Common myeloid progenitor, CD34-positive (primary cell): ENCODE results near the gene GNAS.

Source experiments
- CTCF ChIA-PET: fragments of 350-600 bp; sonication (Branson Sonifier 250); formaldehyde crosslinking; loops from one replicate; lab custom pipeline; 2021; ENCODE audit warnings: antibody characterized with exemption; lab: Charles Lee
- POLR2A ChIA-PET: fragments of 350-600 bp; sonication (Branson Sonifier 250); formaldehyde crosslinking; loops from one replicate; lab custom pipeline; 2021; ENCODE audit warnings: antibody characterized with exemption; lab: Charles Lee
- DNase-seq, 3 donors: peaks; one replicate each; pipeline versions ENCODE4 v3.0.0 to v3.0.0-alpha.2; 2013
- H3K27ac ChIP-seq, 2 experiments: 1 replicate in 1 of 2; 2 replicates in 1 of 2; pipeline ENCODE4 v1.7.0; 2013; ENCODE audit warnings: inconsistent platforms in 2 of 2, low read length in 2 of 2, mild to moderate bottlenecking in 2 of 2, low read depth in 1 of 2, moderate library complexity in 1 of 2; ENCODE audit not compliant: severe bottlenecking in 2 of 2, insufficient read depth in 1 of 2, poor library complexity in 1 of 2
- H3K27me3 ChIP-seq, 5 experiments: replicated peaks in 2 of 5; 1 replicate in 3 of 5; 2 replicates in 2 of 5; pipeline versions ENCODE4 v1.6.1 to v1.7.0; 2013; ENCODE audit warnings: low read length in 4 of 5, mild to moderate bottlenecking in 2 of 5, moderate library complexity in 2 of 5, inconsistent platforms in 1 of 5; ENCODE audit not compliant: insufficient read depth in 5 of 5, control insufficient read depth in 4 of 5
- H3K36me3 ChIP-seq, 4 experiments: 1 replicate in 2 of 4; 2 replicates in 2 of 4; pipeline versions ENCODE4 v1.6.1 to v1.7.0; 2013; ENCODE audit warnings: low read length in 3 of 4, control low read depth in 1 of 4, mild to moderate bottlenecking in 1 of 4; ENCODE audit not compliant: control insufficient read depth in 4 of 4, insufficient read depth in 4 of 4
- H3K4me1 ChIP-seq, 4 experiments: 1 replicate in 3 of 4; 2 replicates in 1 of 4; pipeline versions ENCODE4 v1.6.1 to v1.7.1; 2013; ENCODE audit warnings: low read length in 3 of 4, mild to moderate bottlenecking in 3 of 4, control low read depth in 1 of 4, inconsistent platforms in 1 of 4, moderate library complexity in 1 of 4; ENCODE audit not compliant: control insufficient read depth in 4 of 4, insufficient read depth in 4 of 4; ENCODE audit errors: control extremely low read depth in 1 of 4
- H3K4me3 ChIP-seq, 7 experiments: 1 replicate in 4 of 7; 2 replicates in 3 of 7; pipeline versions ENCODE4 v1.5.1 to v1.7.0; 2013; ENCODE audit warnings: mild to moderate bottlenecking in 7 of 7, low read length in 6 of 7, moderate library complexity in 6 of 7, inconsistent platforms in 2 of 7, low read depth in 2 of 7, control low read depth in 1 of 7; ENCODE audit not compliant: insufficient read depth in 4 of 7, control insufficient read depth in 1 of 7; ENCODE audit errors: extremely low read depth in 1 of 7
- H3K9me3 ChIP-seq, 5 experiments: 1 replicate in 4 of 5; 2 replicates in 1 of 5; pipeline versions ENCODE4 v1.6.1 to v1.7.1; 2013; ENCODE audit warnings: low read length in 4 of 5, mild to moderate bottlenecking in 2 of 5, inconsistent platforms in 1 of 5, low read depth in 1 of 5, moderate library complexity in 1 of 5; ENCODE audit not compliant: control insufficient read depth in 4 of 5, insufficient read depth in 2 of 5; ENCODE audit errors: control extremely low read depth in 1 of 5
- WGBS: methylation state at CpG from one replicate; pipeline ENCODE4 v1.1.5; 2013; ENCODE audit not compliant: insufficient coverage; 5-methylcytosine and 5-hydroxymethylcytosine counted together

Gene GNAS

GRCh38 chr20:58851969-58852458 lies 502 bp upstream of the GNAS start:
- POLR2A ChIA-PET, result no interaction called here
- peaks cover under 1 to 90% (median 28%) of the 10 kb centered on the region in 5 experiments for H3K27me3 ChIP-seq
- peak overlapping the region in 1 of 7 experiments; percentile 45 for H3K4me3 ChIP-seq
- peaks cover 3 to 45% (median 24%) of the 10 kb centered on the region in 4 experiments for H3K4me1 ChIP-seq
- CTCF ChIA-PET, result interaction anchor here (0.8 kb wide), 1 partner anchor 192 kb away, joined by 3 read pairs; no protein-coding TSS in a partner anchor
- H3K36me3 ChIP-seq, result no peaks in the 10 kb centered on the region
- WGBS, result 34% methylated on average over 12 of the region's 23 CpGs
- DNase-seq, result no peak
- H3K27ac ChIP-seq, result no peak overlapping the region
- H3K9me3 ChIP-seq, result peaks cover 0 to 16% (median 9%) of the 10 kb centered on the region in 5 experiments

GRCh38 chr20:58853466-58853865 lies 950 bp downstream of the GNAS start:
- Histone ChIP-seq H3K27me3 (peaks cover 6 to 99% (median 31%) of the 10 kb centered on the region in 5 experiments), H3K4me3 (no peak overlapping the region), H3K4me1 (peaks cover 0 to 31% (median 13%) of the 10 kb centered on the region in 4 experiments), H3K27ac (no peak overlapping the region), H3K36me3 (no peaks in the 10 kb centered on the region), H3K9me3 (peaks cover 0 to 16% (median 9%) of the 10 kb centered on the region in 5 experiments)
- CTCF ChIA-PET, result interaction anchor here (0.8 kb wide), 1 partner anchor 205 kb away, joined by 3 read pairs; no protein-coding TSS in a partner anchor
- no peak for DNase-seq
- WGBS, result 91% methylated on average over 5 of the region's 6 CpGs
- POLR2A ChIA-PET, result no interaction called here

GRCh38 chr20:58853976-58854637 lies 1.6 kb downstream of the GNAS start:
- Histone ChIP-seq H3K4me1 (peaks cover 0 to 31% (median 13%) of the 10 kb centered on the region in 4 experiments), H3K9me3 (peaks cover 0 to 16% (median 9%) of the 10 kb centered on the region in 5 experiments), H3K36me3 (no peaks in the 10 kb centered on the region), H3K27ac (no peak overlapping the region), H3K4me3 (no peak overlapping the region), H3K27me3 (peaks cover 9 to 95% (median 31%) of the 10 kb centered on the region in 5 experiments)
- ChIA-PET POLR2A (no interaction called here), CTCF (interaction anchor here (0.8 kb wide), 1 partner anchor 206 kb away, joined by 3 read pairs; no protein-coding TSS in a partner anchor)
- DNase-seq, result no peak
- WGBS, result 64% methylated on average over 62 of the region's 63 CpGs

GRCh38 chr20:58854638-58855471 lies 2.3 kb downstream of the GNAS start:
- Histone ChIP-seq H3K4me1 (peaks cover 0 to 31% (median 13%) of the 10 kb centered on the region in 4 experiments), H3K9me3 (peaks cover 0 to 16% (median 9%) of the 10 kb centered on the region in 5 experiments), H3K27ac (no peak overlapping the region), H3K27me3 (peaks cover 9 to 94% (median 25%) of the 10 kb centered on the region in 5 experiments), H3K36me3 (no peaks in the 10 kb centered on the region), H3K4me3 (peak overlapping the region in 1 of 7 experiments; percentile 23)
- peak in 1 of 3 donors; percentile 32 for DNase-seq
- CTCF ChIA-PET, result no interaction called here
- 54% methylated on average over 71 of the region's 75 CpGs for WGBS
- POLR2A ChIA-PET, result no interaction called here

GRCh38 chr20:58855506-58856389 lies 3.2 kb downstream of the GNAS start:
- Histone ChIP-seq H3K27me3 (peaks cover 13 to 88% (median 20%) of the 10 kb centered on the region in 5 experiments), H3K36me3 (no peaks in the 10 kb centered on the region), H3K4me1 (peaks cover 0 to 30% (median 12%) of the 10 kb centered on the region in 4 experiments), H3K27ac (no peak overlapping the region), H3K9me3 (peaks cover 0 to 16% (median 6%) of the 10 kb centered on the region in 5 experiments), H3K4me3 (peak overlapping the region in 3 of 7 experiments; percentile 10 to 20 (median 19))
- CTCF ChIA-PET, result no interaction called here
- POLR2A ChIA-PET, result no interaction called here
- peak in 1 of 3 donors; percentile 24 for DNase-seq
- WGBS, result 50% methylated on average over 41 of the region's 57 CpGs

GRCh38 chr20:58863044-58863790 lies 10.7 kb downstream of the GNAS start:
- peaks cover 4 to 32% (median 10%) of the 10 kb centered on the region in 5 experiments for H3K27me3 ChIP-seq
- 90% methylated on average over 5 of the region's 7 CpGs for WGBS
- H3K4me3 ChIP-seq, result no peak overlapping the region
- no peaks in the 10 kb centered on the region for H3K9me3 ChIP-seq
- ChIA-PET CTCF (interaction anchor here (1.2 to 4.5 kb wide), 3 partner anchors 13 to 632 kb away, joined by 3 to 14 read pairs (median 7); no protein-coding TSS in a partner anchor), POLR2A (no interaction called here)
- no peaks in the 10 kb centered on the region for H3K4me1 ChIP-seq
- H3K36me3 ChIP-seq, result no peaks in the 10 kb centered on the region
- DNase-seq, result no peak
- H3K27ac ChIP-seq, result no peak overlapping the region
